ENCODE results near the gene CYBRD1.

DNA sequence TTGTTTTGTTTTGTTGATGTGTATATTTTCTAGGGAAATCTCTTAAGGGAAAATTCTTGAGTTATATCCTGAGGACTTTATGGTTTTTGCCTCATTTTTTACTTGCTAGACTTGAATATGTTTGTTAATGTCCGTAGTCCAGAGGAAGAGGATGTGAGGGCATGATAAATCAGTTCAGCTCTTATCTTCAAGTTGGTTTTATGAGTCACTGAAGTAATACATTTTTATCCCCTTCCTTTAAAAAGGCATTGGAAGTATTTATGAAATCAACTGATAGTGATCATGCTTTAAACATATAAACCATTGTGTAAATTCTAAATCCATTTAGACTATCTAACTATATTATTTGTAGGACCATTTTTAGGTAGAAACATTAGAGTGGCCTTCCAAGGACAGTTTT is 43.9 kb upstream of the CYBRD1 start:
- TF ChIP-seq, protein P1, sequence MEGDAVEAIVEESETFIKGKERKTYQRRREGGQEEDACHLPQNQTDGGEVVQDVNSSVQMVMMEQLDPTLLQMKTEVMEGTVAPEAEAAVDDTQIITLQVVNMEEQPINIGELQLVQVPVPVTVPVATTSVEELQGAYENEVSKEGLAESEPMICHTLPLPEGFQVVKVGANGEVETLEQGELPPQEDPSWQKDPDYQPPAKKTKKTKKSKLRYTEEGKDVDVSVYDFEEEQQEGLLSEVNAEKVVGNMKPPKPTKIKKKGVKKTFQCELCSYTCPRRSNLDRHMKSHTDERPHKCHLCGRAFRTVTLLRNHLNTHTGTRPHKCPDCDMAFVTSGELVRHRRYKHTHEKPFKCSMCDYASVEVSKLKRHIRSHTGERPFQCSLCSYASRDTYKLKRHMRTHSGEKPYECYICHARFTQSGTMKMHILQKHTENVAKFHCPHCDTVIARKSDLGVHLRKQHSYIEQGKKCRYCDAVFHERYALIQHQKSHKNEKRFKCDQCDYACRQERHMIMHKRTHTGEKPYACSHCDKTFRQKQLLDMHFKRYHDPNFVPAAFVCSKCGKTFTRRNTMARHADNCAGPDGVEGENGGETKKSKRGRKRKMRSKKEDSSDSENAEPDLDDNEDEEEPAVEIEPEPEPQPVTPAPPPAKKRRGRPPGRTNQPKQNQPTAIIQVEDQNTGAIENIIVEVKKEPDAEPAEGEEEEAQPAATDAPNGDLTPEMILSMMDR (optimal IDR thresholded peaks at IDR 0.05 in 1 of 3, IDR thresholded peaks at IDR 0.05 in 1 of 3, conservative IDR thresholded peaks at IDR 0.05 in 1 of 3; ENCODE audit: extremely low read depth in 1 of 3, insufficient read depth in 2 of 3, low read length in 3 of 3): no peak
- TF ChIP-seq EZH2 (IDR thresholded peaks at IDR 0.05; ENCODE audit: low read length): no peak
